ENCODE results near the gene SPINK9.

The SPINK9 gene

DNA sequence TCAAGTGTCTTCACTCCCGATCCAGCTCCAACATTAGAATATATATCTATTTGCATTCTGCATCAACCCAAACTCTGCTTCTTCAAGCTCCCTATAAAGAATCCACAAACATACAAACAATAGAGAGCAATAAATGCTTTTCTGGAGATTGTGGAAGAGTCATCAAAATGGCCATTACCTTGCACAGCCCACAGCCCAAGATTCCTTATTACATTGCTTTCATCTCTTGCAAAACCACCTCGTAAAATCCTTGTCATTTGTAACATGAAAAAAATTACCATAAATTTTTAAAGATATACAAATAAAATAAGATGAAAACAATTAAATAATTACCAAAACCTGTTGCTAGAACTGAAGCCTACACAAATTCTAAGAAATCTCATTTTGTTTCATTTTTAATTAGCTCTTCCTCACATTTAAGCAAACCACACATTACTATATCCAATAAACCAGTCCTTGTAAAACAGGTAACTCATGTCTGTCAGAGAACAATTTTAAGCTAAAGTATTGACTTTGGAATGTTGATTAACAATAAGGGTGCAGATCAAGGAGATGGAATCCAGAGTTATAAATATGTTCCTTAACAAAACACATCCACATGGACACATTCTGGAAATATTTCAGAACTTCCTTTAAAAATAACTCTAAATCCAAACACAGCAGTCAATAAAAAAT is 7.1 kb downstream of the SPINK9 start:
- no peaks in the 10 kb centered on the region for H3K27me3 ChIP-seq (ENCODE audit: low read depth, low read length)
- no peak overlapping the region for H3K9ac ChIP-seq (ENCODE audit: low read length)
- TF ChIP-seq, protein P1, sequence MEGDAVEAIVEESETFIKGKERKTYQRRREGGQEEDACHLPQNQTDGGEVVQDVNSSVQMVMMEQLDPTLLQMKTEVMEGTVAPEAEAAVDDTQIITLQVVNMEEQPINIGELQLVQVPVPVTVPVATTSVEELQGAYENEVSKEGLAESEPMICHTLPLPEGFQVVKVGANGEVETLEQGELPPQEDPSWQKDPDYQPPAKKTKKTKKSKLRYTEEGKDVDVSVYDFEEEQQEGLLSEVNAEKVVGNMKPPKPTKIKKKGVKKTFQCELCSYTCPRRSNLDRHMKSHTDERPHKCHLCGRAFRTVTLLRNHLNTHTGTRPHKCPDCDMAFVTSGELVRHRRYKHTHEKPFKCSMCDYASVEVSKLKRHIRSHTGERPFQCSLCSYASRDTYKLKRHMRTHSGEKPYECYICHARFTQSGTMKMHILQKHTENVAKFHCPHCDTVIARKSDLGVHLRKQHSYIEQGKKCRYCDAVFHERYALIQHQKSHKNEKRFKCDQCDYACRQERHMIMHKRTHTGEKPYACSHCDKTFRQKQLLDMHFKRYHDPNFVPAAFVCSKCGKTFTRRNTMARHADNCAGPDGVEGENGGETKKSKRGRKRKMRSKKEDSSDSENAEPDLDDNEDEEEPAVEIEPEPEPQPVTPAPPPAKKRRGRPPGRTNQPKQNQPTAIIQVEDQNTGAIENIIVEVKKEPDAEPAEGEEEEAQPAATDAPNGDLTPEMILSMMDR (IDR thresholded peaks at IDR 0.05; ENCODE audit: low read depth, low read length), result no peak
- no peak for TF ChIP-seq EZH2phosphoT487 (IDR thresholded peaks at IDR 0.05; ENCODE audit: low read depth)
- H2AFZ ChIP-seq (ENCODE audit: low read depth, low read length), result no peak overlapping the region
- H3K4me3 ChIP-seq (ENCODE audit: low read length), result no peak overlapping the region
- H3K9me3 ChIP-seq (ENCODE audit: insufficient read depth, low read length), result no peaks in the 10 kb centered on the region
- H3K27ac ChIP-seq (ENCODE audit: low read length), result no peak overlapping the region
- no peaks in the 10 kb centered on the region for H4K20me1 ChIP-seq (ENCODE audit: insufficient read depth, low read length)
- H3K4me1 ChIP-seq (ENCODE audit: low read length), result no peaks in the 10 kb centered on the region
- H3K79me2 ChIP-seq (ENCODE audit: low read length), result no peaks in the 10 kb centered on the region
- H3K36me3 ChIP-seq (replicated peaks; ENCODE audit: low read depth, low read length), result no peaks in the 10 kb centered on the region
- no peak overlapping the region for H3K4me2 ChIP-seq (ENCODE audit: low read length)

DNA sequence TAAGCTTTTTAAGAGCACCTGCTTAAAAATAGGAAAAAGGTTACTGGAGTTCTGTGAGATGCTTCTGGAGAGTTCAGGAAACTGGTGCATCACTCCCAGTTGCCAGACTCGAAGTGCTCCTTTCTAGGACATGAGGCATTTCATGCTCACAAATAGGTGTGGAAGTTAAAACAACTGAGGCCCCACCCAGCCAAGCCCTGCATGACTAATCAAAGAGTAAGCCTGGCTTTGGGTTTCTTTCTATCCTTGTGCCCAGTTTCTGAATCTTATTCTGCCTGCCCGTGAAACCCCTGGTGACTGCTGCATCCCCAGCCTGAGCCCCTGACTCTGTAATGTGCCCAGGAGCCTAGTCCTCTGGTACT is 7.7 kb downstream of the SPINK9 start:
- Histone ChIP-seq H2AFZ (ENCODE audit: low read depth, low read length) (no peak overlapping the region), H3K36me3 (replicated peaks; ENCODE audit: low read depth, low read length) (no peaks in the 10 kb centered on the region), H3K4me3 (ENCODE audit: low read length) (no peak overlapping the region), H3K4me1 (ENCODE audit: low read length) (no peaks in the 10 kb centered on the region), H4K20me1 (ENCODE audit: insufficient read depth, low read length) (no peaks in the 10 kb centered on the region), H3K9ac (ENCODE audit: low read length) (no peak overlapping the region), H3K9me3 (ENCODE audit: insufficient read depth, low read length) (no peaks in the 10 kb centered on the region), H3K27ac (ENCODE audit: low read length) (no peak overlapping the region), H3K79me2 (ENCODE audit: low read length) (no peaks in the 10 kb centered on the region), H3K4me2 (ENCODE audit: low read length) (no peak overlapping the region), H3K27me3 (ENCODE audit: low read depth, low read length) (no peaks in the 10 kb centered on the region)
- TF ChIP-seq EZH2phosphoT487 (IDR thresholded peaks at IDR 0.05; ENCODE audit: low read depth), result no peak
- TF ChIP-seq, protein P1 (IDR thresholded peaks at IDR 0.05; ENCODE audit: low read depth, low read length), result no peak

DNA sequence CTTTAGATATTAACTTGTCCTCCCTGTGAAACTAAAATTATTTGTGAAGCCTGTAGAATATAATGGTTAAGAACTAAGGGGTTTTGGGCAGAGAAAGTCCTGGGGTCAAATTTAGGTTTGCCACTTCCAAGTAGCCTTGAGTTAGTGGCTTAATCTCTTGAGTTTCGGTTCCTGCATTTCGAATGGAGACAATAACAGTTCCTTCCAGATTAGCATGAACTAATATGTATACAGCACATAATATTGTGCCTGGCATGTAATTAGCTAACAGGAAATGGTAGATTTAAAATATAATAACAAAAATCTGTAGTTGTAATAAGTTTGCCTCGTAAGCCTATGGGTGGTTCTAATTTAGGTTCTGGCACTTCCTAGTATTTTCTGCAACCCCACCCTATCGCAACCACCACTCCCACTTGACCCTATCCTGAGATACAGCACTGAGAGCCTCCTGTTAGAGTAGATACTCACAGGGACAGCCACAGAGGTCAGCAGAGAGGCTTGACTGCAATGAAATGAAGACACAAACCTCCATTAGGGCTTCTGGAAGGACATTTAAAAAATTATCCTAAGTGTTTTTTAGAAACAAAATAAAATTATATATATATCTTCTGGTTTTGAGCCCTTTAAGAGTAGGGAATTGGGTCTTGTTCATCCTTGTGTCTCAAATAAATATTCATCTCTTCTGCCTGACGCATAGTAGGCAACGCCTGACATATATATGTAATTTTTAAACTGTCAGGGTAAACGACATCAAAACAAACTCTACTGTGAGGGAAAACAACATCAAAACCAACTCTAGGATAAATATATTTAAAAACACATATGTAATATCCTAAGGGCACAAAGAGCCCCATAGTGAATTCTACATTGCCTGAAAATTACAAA is 8.5 kb downstream of the SPINK9 start:
- Histone ChIP-seq H3K36me3 (replicated peaks; ENCODE audit: low read depth, low read length) (no peaks in the 10 kb centered on the region), H4K20me1 (ENCODE audit: insufficient read depth, low read length) (no peaks in the 10 kb centered on the region), H3K27ac (ENCODE audit: low read length) (no peak overlapping the region), H3K79me2 (ENCODE audit: low read length) (no peaks in the 10 kb centered on the region), H3K9ac (ENCODE audit: low read length) (no peak overlapping the region), H3K4me1 (ENCODE audit: low read length) (no peaks in the 10 kb centered on the region), H2AFZ (ENCODE audit: low read depth, low read length) (no peak overlapping the region), H3K4me2 (ENCODE audit: low read length) (no peak overlapping the region), H3K27me3 (ENCODE audit: low read depth, low read length) (no peaks in the 10 kb centered on the region), H3K9me3 (ENCODE audit: insufficient read depth, low read length) (no peaks in the 10 kb centered on the region), H3K4me3 (ENCODE audit: low read length) (no peak overlapping the region)
- TF ChIP-seq, protein P1 (IDR thresholded peaks at IDR 0.05; ENCODE audit: low read depth, low read length), result no peak
- TF ChIP-seq EZH2phosphoT487 (IDR thresholded peaks at IDR 0.05; ENCODE audit: low read depth), result no peak

DNA sequence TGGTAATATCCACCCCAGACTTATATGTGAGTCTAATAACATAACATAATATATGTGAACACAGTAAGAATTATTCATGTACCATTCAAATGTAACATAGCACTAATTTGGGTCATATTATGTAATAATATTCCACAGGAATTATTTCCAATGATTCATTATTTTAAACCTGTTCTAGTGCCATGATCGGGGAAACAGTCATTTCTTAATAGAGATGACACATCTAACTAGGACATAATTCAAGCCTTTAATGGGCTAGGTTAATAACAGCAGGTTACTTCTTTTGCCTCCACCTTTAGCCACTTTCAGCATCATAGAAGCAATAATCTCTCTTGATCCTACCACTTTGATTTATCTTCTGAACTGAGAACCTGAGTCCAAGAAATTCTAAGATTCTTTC is 12.3 kb downstream of the SPINK9 start:
- H3K27me3 ChIP-seq (ENCODE audit: low read depth, low read length), result no peaks in the 10 kb centered on the region
- no peaks in the 10 kb centered on the region for H3K36me3 ChIP-seq (replicated peaks; ENCODE audit: low read depth, low read length)
- H3K9me3 ChIP-seq (ENCODE audit: insufficient read depth, low read length), result no peaks in the 10 kb centered on the region
- no peaks in the 10 kb centered on the region for H4K20me1 ChIP-seq (ENCODE audit: insufficient read depth, low read length)
- H3K27ac ChIP-seq (ENCODE audit: low read length), result no peak overlapping the region
- no peaks in the 10 kb centered on the region for H3K4me1 ChIP-seq (ENCODE audit: low read length)
- no peak overlapping the region for H3K4me2 ChIP-seq (ENCODE audit: low read length)
- no peak overlapping the region for H3K9ac ChIP-seq (ENCODE audit: low read length)
- TF ChIP-seq, protein P1 (IDR thresholded peaks at IDR 0.05; ENCODE audit: low read depth, low read length), result no peak
- TF ChIP-seq EZH2phosphoT487 (IDR thresholded peaks at IDR 0.05; ENCODE audit: low read depth), result no peak
- H3K79me2 ChIP-seq (ENCODE audit: low read length), result no peaks in the 10 kb centered on the region
- H2AFZ ChIP-seq (ENCODE audit: low read depth, low read length), result no peak overlapping the region
- no peak overlapping the region for H3K4me3 ChIP-seq (ENCODE audit: low read length)
